GM06990 (cell line): ENCODE results near the gene VSTM2L.

Experiments used
- DNase-seq: peaks from one replicate; pipeline ENCODE4 v3.0.0-alpha.2; 2011; ENCODE audit not compliant: insufficient read length; ENCODE audit errors: extremely low read depth
- H3K27me3 ChIP-seq: replicated peaks from 2 replicates; pipeline ENCODE4 v1.6.0; 2011; ENCODE audit warnings: low read length; ENCODE audit not compliant: control insufficient read depth, insufficient read depth
- H3K36me3 ChIP-seq: 2 replicates; pipeline ENCODE4 v1.5.1; 2011; ENCODE audit warnings: low read length; ENCODE audit not compliant: control insufficient read depth, insufficient read depth
- H3K4me3 ChIP-seq: replicated peaks from 2 replicates; pipeline ENCODE4 v1.5.1; 2011; ENCODE audit warnings: low read depth, mild to moderate bottlenecking, control low read depth, low read length
- CTCF ChIP-seq: IDR thresholded peaks from 2 replicates; pipeline ENCODE4 v1.5.1; 2011; ENCODE audit warnings: low read length, control low read depth, mild to moderate bottlenecking, inconsistent platforms; ENCODE audit not compliant: insufficient read depth, poor library complexity, severe bottlenecking

The VSTM2L gene

GRCh38 chr20:37886851-37887297 is 16.1 kb upstream of the VSTM2L start:
- TF ChIP-seq CTCF, result no peak
- no peaks in the 10 kb centered on the region for H3K27me3 ChIP-seq
- DNase-seq, result no peak

GRCh38 chr20:37888641-37889040 is 14.3 kb upstream of the VSTM2L start:
- TF ChIP-seq CTCF, result no peak
- H3K4me3 ChIP-seq, result no peak overlapping the region
- no peaks in the 10 kb centered on the region for H3K27me3 ChIP-seq
- no peak for DNase-seq
- H3K36me3 ChIP-seq, result no peaks in the 10 kb centered on the region

More at GRCh38 chr20:37886851-37887297, 16.1 kb upstream of the VSTM2L start:
- H3K36me3 ChIP-seq, result no peaks in the 10 kb centered on the region
- H3K4me3 ChIP-seq, result no peak overlapping the region

GRCh38 chr20:37890108-37890507 is 12.8 kb upstream of the VSTM2L start:
- no peak for TF ChIP-seq CTCF
- H3K36me3 ChIP-seq, result no peaks in the 10 kb centered on the region
- H3K27me3 ChIP-seq, result no peaks in the 10 kb centered on the region
- H3K4me3 ChIP-seq, result no peak overlapping the region
- no peak for DNase-seq

- no peak for DNase-seq
- H3K4me3 ChIP-seq, result no peak overlapping the region
- no peaks in the 10 kb centered on the region for H3K27me3 ChIP-seq
- TF ChIP-seq CTCF, result no peak
- no peaks in the 10 kb centered on the region for H3K36me3 ChIP-seq
These were observed 12.3 kb upstream of the VSTM2L start for GRCh38 chr20:37890643-37891042.

GRCh38 chr20:37892001-37892400 is 10.9 kb upstream of the VSTM2L start:
- no peak for DNase-seq
- H3K36me3 ChIP-seq, result no peaks in the 10 kb centered on the region
- no peaks in the 10 kb centered on the region for H3K27me3 ChIP-seq
- H3K4me3 ChIP-seq, result no peak overlapping the region
- TF ChIP-seq CTCF, result no peak
